Lung (tissue), 12 donors: ENCODE data around the gene SEC14L6. TPM values are rescaled to one million over a fixed set of nuclear protein-coding genes. Genes with fewer than 3 reads are reported as not detected.
"Not testable (repeated sequence)": the region's sequence is repeated elsewhere in the genome, so short reads cannot be mapped to it uniquely, and the experiment has no call there.

ENCODE experiments used
- ATAC-seq: fragments of 200-7000 bp; cut with Tn5 transposase; one replicate; pipeline ENCODE4 v1.9.1; 2020; ENCODE audit warnings: moderate number of reproducible peaks; ENCODE audit not compliant: insufficient read depth, low FRiP score
- DNase-seq, 3 donors: peaks; one replicate each; pipeline ENCODE4 v3.0.0-alpha.2; 2013 to 2017
- H3K27ac ChIP-seq, 2 donors: one replicate each; pipeline ENCODE4 v1.5.1; 2013; ENCODE audit warnings: mild to moderate bottlenecking in 2 of 2, moderate library complexity in 2 of 2, control low read depth in 1 of 2, inconsistent platforms in 1 of 2, low read depth in 1 of 2, low read length in 1 of 2
- H3K27me3 ChIP-seq, 3 donors: one replicate each; pipeline ENCODE4 v1.5.1; 2013; ENCODE audit warnings: low read length in 2 of 3; ENCODE audit not compliant: control insufficient read depth in 3 of 3, insufficient read depth in 3 of 3
- H3K36me3 ChIP-seq, 4 donors: one replicate each; pipeline ENCODE4 v1.5.1; 2013; ENCODE audit warnings: low read length in 4 of 4, mild to moderate bottlenecking in 1 of 4, moderate library complexity in 1 of 4; ENCODE audit not compliant: control insufficient read depth in 4 of 4, insufficient read depth in 4 of 4
- H3K4me1 ChIP-seq, 5 donors: one replicate each; pipeline ENCODE4 v1.5.1; 2013; ENCODE audit warnings: low read length in 5 of 5, mild to moderate bottlenecking in 2 of 5, moderate library complexity in 1 of 5; ENCODE audit not compliant: control insufficient read depth in 5 of 5, insufficient read depth in 5 of 5
- H3K4me3 ChIP-seq: one replicate; pipeline ENCODE4 v1.5.1; 2013; ENCODE audit warnings: mild to moderate bottlenecking, control low read depth, moderate library complexity
- H3K9ac ChIP-seq, 2 donors: one replicate each; pipeline ENCODE4 v1.5.1; 2013; ENCODE audit warnings: low read length in 2 of 2, control low read depth in 1 of 2; ENCODE audit not compliant: insufficient read depth in 1 of 2
- H3K9me3 ChIP-seq, 4 donors: one replicate each; pipeline ENCODE4 v1.5.1; 2013; ENCODE audit warnings: low read length in 3 of 4, mild to moderate bottlenecking in 1 of 4, moderate library complexity in 1 of 4; ENCODE audit not compliant: control insufficient read depth in 4 of 4, insufficient read depth in 3 of 4
- WGBS, 2 donors: extraction: QIAGEN DNeasy Blood & Tissue Kit; methylation state at CpG; one replicate each; pipeline ENCODE4 v1.1.7; 2013; 5-methylcytosine and 5-hydroxymethylcytosine counted together
- polyA plus RNA-seq, 2 donors: library from polyadenylated mRNA; stranded (reverse); fragments of 200-250 nt; gene quantifications; one replicate each; pipeline ENCODE4 v1.2.1, GENCODE V29; 2013
- total RNA-seq, 2 donors: library from RNA; depleted of rRNA in 1 of 2; stranded (reverse); fragments of >200 nt in 1 of 2; gene quantifications; one replicate each; pipeline ENCODE4 v1.2.1, GENCODE V29; 2014 to 2021
- TF ChIP-seq, protein P1 (sequence below): IDR thresholded peaks from 2 replicates; pipeline ENCODE4 v1.5.1; 2012; ENCODE audit warnings: mild to moderate bottlenecking; ENCODE audit errors: control extremely low read depth, extremely low read depth
- donor health status: control.
- donor health status: control.
- donor health status: Bipolar disorder and iron deficiency.
- donor health status: healthy.
- donor health status: DM: yes; HTN: yes; CAD: no.

The SEC14L6 gene
- total and polyA plus RNA-seq, 4 donors: 0.61 to 12.4 (median 3.6) TPM

DNA sequence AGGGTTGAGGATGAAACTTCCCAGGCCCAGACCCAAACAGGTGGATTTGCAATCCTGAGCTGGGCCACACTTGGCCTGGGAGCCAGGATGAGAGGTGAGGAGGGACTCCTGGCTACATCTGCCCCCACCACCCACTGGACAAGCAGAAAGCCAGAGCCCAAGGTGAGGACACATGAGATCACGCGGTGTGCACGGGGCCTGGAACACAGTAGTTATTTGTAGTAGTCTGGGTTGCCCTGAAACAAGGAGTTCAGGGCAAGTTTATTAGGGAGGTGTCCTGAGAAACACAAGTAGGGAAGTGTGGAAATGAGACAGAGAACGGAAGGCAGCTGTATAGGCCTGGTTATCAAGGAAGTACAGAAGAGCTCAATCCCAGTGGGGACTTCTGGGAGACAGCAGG, 647 bp upstream of the SEC14L6 start:
- no peaks in the 10 kb centered on the region for H3K27me3 ChIP-seq
- DNase-seq: no peak
- 87 to 91% methylated on average over 4 of the region's 4 CpGs for WGBS, 2 donors
- no peak for ATAC-seq
- H3K4me1 ChIP-seq: peaks cover 0 to 7% (median 0%) of the 10 kb centered on the region in 5 donors
- H3K9ac ChIP-seq: no peak overlapping the region
- no peaks in the 10 kb centered on the region for H3K36me3 ChIP-seq
- no peak overlapping the region for H3K27ac ChIP-seq
- H3K4me3 ChIP-seq: no peak overlapping the region
- TF ChIP-seq, protein P1, sequence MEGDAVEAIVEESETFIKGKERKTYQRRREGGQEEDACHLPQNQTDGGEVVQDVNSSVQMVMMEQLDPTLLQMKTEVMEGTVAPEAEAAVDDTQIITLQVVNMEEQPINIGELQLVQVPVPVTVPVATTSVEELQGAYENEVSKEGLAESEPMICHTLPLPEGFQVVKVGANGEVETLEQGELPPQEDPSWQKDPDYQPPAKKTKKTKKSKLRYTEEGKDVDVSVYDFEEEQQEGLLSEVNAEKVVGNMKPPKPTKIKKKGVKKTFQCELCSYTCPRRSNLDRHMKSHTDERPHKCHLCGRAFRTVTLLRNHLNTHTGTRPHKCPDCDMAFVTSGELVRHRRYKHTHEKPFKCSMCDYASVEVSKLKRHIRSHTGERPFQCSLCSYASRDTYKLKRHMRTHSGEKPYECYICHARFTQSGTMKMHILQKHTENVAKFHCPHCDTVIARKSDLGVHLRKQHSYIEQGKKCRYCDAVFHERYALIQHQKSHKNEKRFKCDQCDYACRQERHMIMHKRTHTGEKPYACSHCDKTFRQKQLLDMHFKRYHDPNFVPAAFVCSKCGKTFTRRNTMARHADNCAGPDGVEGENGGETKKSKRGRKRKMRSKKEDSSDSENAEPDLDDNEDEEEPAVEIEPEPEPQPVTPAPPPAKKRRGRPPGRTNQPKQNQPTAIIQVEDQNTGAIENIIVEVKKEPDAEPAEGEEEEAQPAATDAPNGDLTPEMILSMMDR: no peak
- H3K9me3 ChIP-seq: no peaks in the 10 kb centered on the region

DNA sequence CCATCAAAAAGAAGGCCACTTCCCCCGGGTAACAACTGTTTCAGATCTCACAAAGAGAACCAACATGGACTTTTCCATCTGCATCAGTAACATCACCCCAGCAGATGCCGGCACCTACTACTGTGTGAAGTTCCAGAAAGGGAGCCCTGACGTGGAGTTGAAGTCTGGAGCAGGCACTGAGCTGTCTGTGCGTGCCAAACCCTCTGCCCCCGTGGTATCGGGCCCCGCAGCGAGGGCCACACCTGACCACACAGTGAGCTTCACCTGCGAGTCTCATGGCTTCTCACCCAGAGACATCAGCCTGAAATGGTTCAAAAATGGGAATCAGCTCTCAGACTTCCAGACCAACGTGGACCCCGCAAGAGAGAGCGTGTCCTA, 3.7 kb downstream of the SEC14L6 start:
- H3K4me3 ChIP-seq: no peak overlapping the region
- H3K9me3 ChIP-seq: peaks cover 0 to 2% (median 0%) of the 10 kb centered on the region in 4 donors
- no peaks in the 10 kb centered on the region for H3K27me3 ChIP-seq
- no peaks in the 10 kb centered on the region for H3K36me3 ChIP-seq
- no peak overlapping the region for H3K27ac ChIP-seq
- DNase-seq (no peak), ATAC-seq (no peak)
- WGBS, 2 donors: 84 to 85% methylated on average over 12 of the region's 12 CpGs
- no peak overlapping the region for H3K9ac ChIP-seq
- TF ChIP-seq, protein P1: no peak
- peaks cover 0 to 7% (median 0%) of the 10 kb centered on the region in 5 donors for H3K4me1 ChIP-seq

DNA sequence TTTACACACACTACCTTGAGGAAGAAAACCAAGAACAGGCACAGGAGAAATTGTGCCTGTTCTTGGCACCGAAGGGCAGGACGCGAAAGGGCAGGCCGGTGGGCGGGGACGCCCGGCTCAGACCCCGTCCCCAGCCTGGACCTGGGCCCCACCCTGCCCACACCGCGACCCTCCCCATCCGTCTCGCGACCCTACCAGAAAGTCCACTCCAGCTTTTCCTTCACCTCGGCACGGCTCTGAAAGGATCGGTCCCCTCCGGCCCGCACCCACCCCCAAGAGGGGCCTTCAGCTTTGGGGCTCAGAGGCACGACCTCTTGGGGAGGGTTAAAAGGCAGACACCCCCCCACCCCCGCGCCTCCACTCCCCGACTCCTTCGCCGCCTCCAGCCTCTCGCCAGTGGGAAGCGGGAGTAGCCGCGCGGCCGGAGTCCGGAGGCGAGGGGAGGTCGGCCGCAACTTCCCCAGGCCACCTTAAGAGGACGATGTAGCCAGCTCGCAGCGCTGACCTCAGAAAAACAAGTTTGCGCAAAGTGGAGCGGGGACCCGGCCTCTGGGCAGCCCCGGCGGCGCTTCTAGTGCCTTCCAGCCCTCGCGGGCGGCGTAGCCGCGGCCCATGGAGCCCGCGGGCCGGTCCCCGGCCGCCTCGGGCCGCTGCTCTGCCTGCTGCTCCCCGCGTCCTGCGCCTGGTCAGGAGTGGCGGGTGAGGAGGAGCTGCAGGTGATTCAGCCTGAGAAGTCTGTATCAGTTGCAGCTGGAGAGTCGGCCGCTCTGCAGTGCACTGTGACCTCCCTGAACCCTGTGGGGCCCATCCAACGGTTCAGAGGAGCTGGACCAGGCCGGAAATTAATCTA, 4.4 kb downstream of the SEC14L6 start:
- TF ChIP-seq, protein P1: no peak
- Histone ChIP-seq H3K27ac (no peak overlapping the region), H3K27me3 (no peaks in the 10 kb centered on the region), H3K9ac (no peak overlapping the region), H3K4me3 (peak overlapping the region; percentile 28), H3K4me1 (peaks cover 0 to 7% (median 0%) of the 10 kb centered on the region in 5 donors), H3K36me3 (no peaks in the 10 kb centered on the region), H3K9me3 (peaks cover 0 to 2% (median 0%) of the 10 kb centered on the region in 4 donors)
- 4 to 5% methylated on average over 49 to 64 of the region's 64 CpGs for WGBS, 2 donors
- DNase-seq (peak; percentile 29 to 39 (median 35)), ATAC-seq (peak; percentile 56)

DNA sequence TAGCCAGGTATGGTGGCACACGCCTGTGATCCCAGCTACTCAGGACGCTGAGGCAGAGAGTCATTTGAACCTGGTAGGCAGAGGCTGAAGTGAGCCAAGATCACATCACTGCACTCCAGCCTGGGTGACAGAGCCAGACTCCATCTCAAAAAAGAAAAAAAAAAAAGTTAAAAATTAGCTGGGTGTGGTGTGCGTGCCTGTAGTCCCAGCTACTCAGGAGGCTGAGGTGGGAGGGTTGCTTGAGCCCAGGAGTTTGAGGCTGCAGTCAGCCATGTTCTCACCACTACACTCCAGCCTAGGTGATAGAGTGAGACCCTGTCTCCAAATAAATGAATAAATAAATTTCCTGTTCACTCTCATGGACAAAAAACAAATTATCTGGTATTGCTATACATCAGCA, 5.0 kb downstream of the SEC14L6 start:
- not testable (repeated sequence) for H3K4me3 ChIP-seq, H3K36me3 ChIP-seq, H3K27ac ChIP-seq, H3K27me3 ChIP-seq, H3K4me1 ChIP-seq, H3K9ac ChIP-seq, DNase-seq, H3K9me3 ChIP-seq, ATAC-seq
- 73 to 94% methylated on average over 3 of the region's 3 CpGs for WGBS, 2 donors
